HG03066 (cell line): ENCODE data around the gene TGIF2.

Experiments
- ATAC-seq: cut with Tn5 transposase; IDR thresholded peaks from one replicate; pipeline ENCODE4 v1.9.1; 2021; ENCODE audit warnings: low read depth; ENCODE audit not compliant: unreplicated experiment

The TGIF2 gene

GRCh38 chr20:36574366-36575135 lies 1.2 kb downstream of the TGIF2 start:
- ATAC-seq, result no peak

DNA sequence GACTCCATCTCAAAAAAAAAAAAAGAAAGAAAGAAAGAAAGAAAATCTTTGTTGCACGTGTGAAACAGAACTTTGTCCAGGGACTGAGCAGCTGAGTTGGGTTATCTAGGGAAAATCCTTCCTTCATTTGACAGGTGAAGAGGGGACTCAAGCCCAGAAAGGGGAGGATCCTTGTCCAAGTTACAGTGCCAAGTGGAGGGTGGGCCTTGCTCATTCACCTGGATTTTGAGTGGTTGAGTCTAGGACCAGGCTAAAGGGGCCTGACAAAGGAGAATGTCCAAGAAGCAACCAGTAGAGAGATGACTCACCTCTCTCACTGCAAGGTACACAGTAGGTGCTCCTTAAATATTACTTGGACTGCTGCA lies 2.7 kb downstream of the TGIF2 start:
- no peak for ATAC-seq

- no peak for ATAC-seq
Measured at GRCh38 chr20:36578356-36579041, 5.1 kb downstream of the TGIF2 start.

GRCh38 chr20:36579996-36580545 lies 6.7 kb downstream of the TGIF2 start:
- ATAC-seq, result no peak

- no peak for ATAC-seq
Measured at GRCh38 chr20:36582322-36582721, 8.9 kb downstream of the TGIF2 start.

DNA sequence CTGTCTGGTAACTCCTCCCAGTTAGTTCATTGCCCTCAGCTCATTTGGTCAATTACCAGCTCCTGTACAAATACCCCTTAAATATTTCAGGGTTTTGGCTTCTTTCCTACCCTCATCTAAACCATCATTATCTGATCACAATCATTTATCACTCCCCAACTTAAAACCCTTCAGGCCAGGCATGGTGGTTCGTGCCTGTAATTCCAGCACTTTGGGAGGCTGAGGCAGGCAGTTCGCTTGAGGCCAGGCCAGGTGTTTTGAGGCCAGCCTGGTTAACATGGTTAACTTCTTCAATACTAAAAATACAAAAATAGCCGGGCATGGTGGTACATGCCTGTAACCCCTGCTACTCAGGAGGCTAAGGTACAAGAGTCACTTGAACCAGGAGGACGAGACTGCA lies 9.4 kb downstream of the TGIF2 start:
- ATAC-seq, result no peak

GRCh38 chr20:36584018-36584481 lies 10.7 kb downstream of the TGIF2 start:
- ATAC-seq, result no peak

GRCh38 chr20:36585410-36586125 lies 12.2 kb downstream of the TGIF2 start:
- no peak for ATAC-seq

GRCh38 chr20:36587388-36588070 lies 14.1 kb downstream of the TGIF2 start:
- no peak for ATAC-seq

DNA sequence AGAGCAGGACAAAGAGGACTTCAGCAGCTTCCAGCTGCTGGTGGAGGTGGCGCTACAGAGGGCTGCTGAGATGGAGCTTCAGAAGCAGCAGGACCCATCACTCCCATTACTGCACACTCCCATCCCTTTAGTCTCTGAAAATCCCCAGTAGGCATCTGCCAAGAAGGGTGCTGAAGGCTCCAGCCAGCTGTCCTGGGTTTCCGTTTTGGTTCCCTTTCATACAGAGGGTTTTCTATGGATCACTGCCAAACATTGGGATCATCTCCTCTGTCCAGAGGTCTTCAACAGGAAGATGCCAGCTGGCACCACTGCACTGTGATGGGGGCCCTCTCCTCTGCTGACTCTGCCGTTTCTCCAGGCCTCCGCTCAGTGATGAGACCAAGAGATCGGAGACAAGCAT lies 17.9 kb downstream of the TGIF2 start:
- ATAC-seq, result no peak

DNA sequence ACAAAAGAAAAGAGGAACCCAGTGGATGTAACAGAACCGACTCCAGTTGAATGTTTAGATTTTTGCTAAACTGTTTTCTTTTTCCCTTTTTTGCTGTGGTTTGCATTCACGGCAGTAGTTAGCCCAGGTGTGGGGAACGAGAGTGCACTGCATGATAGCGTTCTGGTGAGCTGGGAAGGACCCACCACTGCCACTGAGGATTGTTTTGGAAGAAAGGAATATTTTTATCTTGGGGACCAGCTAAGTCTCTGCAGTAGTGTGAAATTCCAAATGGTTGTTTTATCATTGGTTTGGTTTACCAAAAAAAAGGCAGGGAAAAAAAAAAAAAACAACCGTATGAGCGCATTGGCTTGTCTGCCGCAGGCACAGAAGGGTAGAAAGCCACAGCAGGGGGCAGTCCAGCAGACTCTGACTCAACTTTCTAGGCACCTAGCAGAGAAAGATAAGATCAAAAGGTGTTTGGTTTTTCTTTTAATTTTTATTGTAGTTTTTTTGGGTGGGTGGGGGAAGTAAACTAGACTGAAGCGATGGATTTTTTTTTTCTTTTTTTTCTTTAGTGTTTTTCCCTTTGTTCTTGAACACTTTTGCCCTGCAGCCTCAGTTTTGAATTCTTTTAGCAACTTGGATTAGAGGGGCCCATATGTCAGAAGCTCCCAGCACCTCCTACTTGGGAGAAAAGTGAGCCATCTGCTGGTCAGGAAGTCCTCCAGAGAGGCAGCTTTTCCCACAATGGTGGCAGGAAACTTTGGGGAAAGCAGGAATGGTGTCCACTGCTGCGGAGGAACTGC lies 18.7 kb downstream of the TGIF2 start:
- no peak for ATAC-seq

DNA sequence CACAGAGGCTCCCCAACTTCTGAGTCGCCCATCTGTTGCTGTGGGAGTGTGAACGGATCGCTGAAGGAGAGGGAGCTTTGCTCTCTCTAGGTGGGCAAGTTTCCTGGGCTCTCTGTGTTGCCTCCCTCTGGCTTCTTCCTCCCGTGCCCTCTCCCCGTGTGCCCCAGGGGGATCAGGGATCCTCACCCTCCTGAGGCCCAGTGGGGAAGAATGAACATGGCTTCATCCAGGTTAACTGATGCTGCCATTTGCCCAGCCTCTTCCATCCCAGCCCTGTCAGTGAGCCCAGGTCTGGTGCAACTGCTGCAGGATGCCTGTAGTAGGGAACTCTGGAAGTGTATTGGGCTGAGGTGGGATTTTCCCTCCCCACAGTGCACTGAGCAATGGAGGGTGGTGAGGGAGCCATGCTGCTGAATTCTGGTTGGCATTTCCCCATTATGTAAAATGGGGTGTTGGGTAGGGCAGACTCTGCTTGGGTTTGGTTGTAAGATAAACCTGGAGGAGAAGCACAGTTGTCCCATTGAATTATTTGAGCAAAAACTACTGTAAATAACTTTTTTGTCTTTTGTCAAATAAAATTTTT lies 20.0 kb downstream of the TGIF2 start:
- no peak for ATAC-seq

GRCh38 chr20:36599912-36600345 lies 26.5 kb downstream of the TGIF2 start:
- ATAC-seq, result no peak

DNA sequence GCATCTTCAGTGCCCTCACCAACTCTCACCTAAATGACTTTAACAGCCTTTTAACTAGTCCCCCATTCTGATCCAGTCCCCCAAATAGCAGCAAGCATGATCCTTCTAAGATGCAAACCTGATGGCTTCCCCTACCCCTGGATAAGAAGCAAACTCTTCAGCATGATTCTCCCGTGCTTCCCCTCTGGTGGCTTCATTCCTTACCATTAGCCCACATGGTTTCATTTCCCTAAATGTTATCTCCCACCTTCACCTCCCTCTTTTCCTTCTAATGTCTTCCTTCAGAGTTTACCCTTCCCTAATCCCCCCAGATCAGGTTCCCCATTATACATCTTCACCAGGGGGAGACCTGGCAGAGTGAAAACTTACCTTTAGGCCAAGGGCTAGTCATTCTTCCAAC lies 28.1 kb downstream of the TGIF2 start:
- ATAC-seq, result no peak

DNA sequence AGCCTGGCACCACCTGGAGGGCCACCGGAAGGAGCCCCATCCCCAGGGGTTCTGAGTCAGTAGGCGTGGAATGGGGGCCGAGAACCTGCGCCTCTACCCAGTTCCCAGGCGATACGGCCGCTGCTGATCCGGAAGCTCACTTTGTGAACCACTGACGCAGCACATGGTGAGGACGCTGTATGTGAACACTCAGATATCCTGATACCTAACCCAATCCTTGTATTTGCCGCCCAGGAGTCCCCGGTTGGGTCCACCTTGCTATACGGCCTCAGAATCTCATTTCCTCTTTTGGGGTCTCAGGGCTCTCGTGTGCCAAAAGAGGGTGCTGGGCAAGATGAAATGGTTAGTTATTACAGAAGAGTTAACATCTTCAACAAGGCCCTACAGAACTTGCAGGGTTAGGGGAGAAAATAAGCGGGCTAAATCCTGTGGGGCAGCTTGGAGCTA lies 31.6 kb downstream of the TGIF2 start:
- ATAC-seq, result peak; percentile 47

GRCh38 chr20:36605399-36606157 lies 32.2 kb downstream of the TGIF2 start, which contains the start of gene RAB5IF:
RAB5IF (plus strand) TSS chr20:36605779; CDS start chr20:36605952, 173 bp downstream.
- peak; percentile 79 for ATAC-seq

DNA sequence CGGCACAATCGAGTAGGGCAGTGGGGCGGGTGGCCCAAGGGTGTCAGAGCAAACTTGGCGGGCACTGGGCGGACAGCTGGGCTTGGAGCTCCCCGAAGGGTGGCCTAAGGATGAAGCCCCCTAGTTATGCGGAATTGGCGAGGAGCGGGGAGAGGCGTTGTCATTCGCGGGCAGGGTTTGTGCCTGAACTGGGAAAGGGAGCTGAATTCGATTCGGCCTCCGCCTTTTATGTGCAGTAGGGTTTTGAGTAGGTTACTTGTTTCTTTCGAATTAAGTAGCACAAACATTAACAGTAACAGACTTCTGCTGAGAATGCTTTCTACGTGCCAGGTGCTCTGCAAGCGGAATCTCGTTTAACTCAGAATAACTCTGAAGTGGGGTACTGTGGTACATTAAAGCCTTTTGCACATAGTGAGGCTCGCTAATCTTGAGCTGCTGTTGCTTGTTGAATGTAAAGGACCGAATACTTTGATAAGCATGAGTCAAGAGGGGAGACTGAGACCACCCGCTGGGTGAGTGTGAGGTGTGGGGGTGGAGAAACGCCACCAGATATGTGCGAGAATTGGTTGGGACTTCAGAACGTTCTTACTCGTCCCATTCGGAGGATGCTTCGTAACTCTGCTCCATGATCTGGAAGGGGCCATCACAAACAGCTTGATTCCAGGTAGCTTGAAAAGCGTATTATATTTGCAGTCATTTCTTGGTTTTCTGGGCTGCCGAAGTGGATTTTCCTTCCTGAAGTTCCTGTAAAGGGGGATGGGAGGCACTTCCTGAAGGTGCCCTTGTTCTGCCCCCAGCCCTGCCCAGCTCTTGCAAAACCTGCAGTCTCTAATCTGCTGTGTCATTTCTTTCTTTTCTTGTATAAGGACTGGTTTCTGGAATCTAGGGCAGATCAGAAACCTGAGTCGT lies 33.0 kb downstream of the TGIF2 start:
- ATAC-seq, result no peak
